ENCODE measurements around the gene SRC. TPM values are rescaled to one million over a fixed set of nuclear protein-coding genes. Genes with fewer than 3 reads are reported as not detected.
A peak's percentile ranks its signal among the peaks of the same experiment; 100 is the strongest.
"Not testable (repeated sequence)": the region's sequence is repeated elsewhere in the genome, so short reads cannot be mapped to it uniquely, and the experiment has no call there.

Gene SRC
- total and polyA plus RNA-seq, 2 donors from 2014 or later: 28.5 to 70.0 TPM

GRCh38 chr20:37369846-37370245, 23.9 kb downstream of the SRC start:
- Histone ChIP-seq H3K4me1 (ENCODE audit: control insufficient read depth in 2 of 3, insufficient read depth in 2 of 3, low read depth in 1 of 3, low read length in 3 of 3) (no peaks in the 10 kb centered on the region), H3K27me3 (ENCODE audit: control insufficient read depth, insufficient read depth, low read length) (no peaks in the 10 kb centered on the region), H3K4me3 (ENCODE audit: low read length in 3 of 3) (no peak overlapping the region), H3K9me3 (ENCODE audit: control insufficient read depth in 2 of 3, insufficient read depth in 1 of 3, low read length in 3 of 3) (no peaks in the 10 kb centered on the region), H3K36me3 (ENCODE audit: control insufficient read depth in 2 of 3, insufficient read depth in 3 of 3, low read length in 3 of 3) (peaks cover 0 to 2% (median 0%) of the 10 kb centered on the region in 3 donors), H3K9ac (ENCODE audit: low read length in 3 of 3) (no peak overlapping the region), H3K27ac (ENCODE audit: low read depth in 2 of 2, low read length in 2 of 2) (no peak overlapping the region)
- FAIRE-seq (no peak), DNase-seq (peak in 1 of 5 donors; percentile 8)
- intact Hi-C loops (cut with DNase I): no loop called here
- no peak for TF ChIP-seq CTCF (IDR thresholded peaks at IDR 0.05; ENCODE audit: borderline replicate concordance, extremely low read depth, insufficient read depth)

GRCh38 chr20:37371845-37372244, 25.9 kb downstream of the SRC start:
- H3K27ac ChIP-seq (ENCODE audit: low read depth in 2 of 2, low read length in 2 of 2); H3K9ac ChIP-seq (ENCODE audit: low read length in 3 of 3); H3K4me1 ChIP-seq (ENCODE audit: control insufficient read depth in 2 of 3, insufficient read depth in 2 of 3, low read depth in 1 of 3, low read length in 3 of 3); FAIRE-seq; H3K4me3 ChIP-seq (ENCODE audit: low read length in 3 of 3); H3K27me3 ChIP-seq (ENCODE audit: control insufficient read depth, insufficient read depth, low read length); intact Hi-C loops (cut with DNase I); H3K36me3 ChIP-seq (ENCODE audit: control insufficient read depth in 2 of 3, insufficient read depth in 3 of 3, low read length in 3 of 3); H3K9me3 ChIP-seq (ENCODE audit: control insufficient read depth in 2 of 3, insufficient read depth in 1 of 3, low read length in 3 of 3): not testable (repeated sequence)
- peak in 1 of 5 donors; percentile 26 for DNase-seq

DNA sequence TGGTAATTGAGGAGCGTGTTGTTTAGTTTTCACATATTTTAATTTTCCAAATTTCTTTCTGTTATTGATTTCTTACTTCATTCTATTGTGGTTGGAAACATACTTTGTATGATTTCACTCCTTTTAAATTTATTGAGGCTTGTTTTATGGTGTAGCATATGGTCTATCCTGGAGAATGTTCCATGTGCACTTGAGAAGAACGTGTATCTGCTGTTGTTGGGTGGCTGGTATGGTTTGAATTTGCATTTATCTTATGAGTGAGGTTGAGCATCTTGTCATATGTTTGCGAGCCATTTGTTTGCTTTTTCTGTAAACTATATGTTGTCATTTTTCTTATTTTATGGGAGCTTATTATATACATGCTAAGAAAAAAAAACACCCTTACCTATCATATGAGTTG, 26.5 kb downstream of the SRC start:
- intact Hi-C loops (cut with DNase I): no loop called here
- Histone ChIP-seq H3K4me3 (ENCODE audit: low read length in 3 of 3) (no peak overlapping the region), H3K4me1 (ENCODE audit: control insufficient read depth in 2 of 3, insufficient read depth in 2 of 3, low read depth in 1 of 3, low read length in 3 of 3) (no peaks in the 10 kb centered on the region), H3K27me3 (ENCODE audit: control insufficient read depth, insufficient read depth, low read length) (no peaks in the 10 kb centered on the region), H3K27ac (ENCODE audit: low read depth in 2 of 2, low read length in 2 of 2) (no peak overlapping the region), H3K36me3 (ENCODE audit: control insufficient read depth in 2 of 3, insufficient read depth in 3 of 3, low read length in 3 of 3) (peaks cover 2 to 8% (median 2%) of the 10 kb centered on the region in 3 donors), H3K9me3 (ENCODE audit: control insufficient read depth in 2 of 3, insufficient read depth in 1 of 3, low read length in 3 of 3) (no peaks in the 10 kb centered on the region), H3K9ac (ENCODE audit: low read length in 3 of 3) (no peak overlapping the region)
- FAIRE-seq (no peak), DNase-seq (no peak)
- no peak for TF ChIP-seq CTCF (IDR thresholded peaks at IDR 0.05; ENCODE audit: borderline replicate concordance, extremely low read depth, insufficient read depth)

- no peak overlapping the region for H3K27ac ChIP-seq (ENCODE audit: low read depth in 2 of 2, low read length in 2 of 2)
- FAIRE-seq (no peak), DNase-seq (peak in 1 of 5 donors; percentile 3)
- H3K4me1 ChIP-seq (ENCODE audit: control insufficient read depth in 2 of 3, insufficient read depth in 2 of 3, low read depth in 1 of 3, low read length in 3 of 3): no peaks in the 10 kb centered on the region
- H3K36me3 ChIP-seq (ENCODE audit: control insufficient read depth in 2 of 3, insufficient read depth in 3 of 3, low read length in 3 of 3): peaks cover 2 to 8% (median 2%) of the 10 kb centered on the region in 3 donors
- H3K4me3 ChIP-seq (ENCODE audit: low read length in 3 of 3): no peak overlapping the region
- H3K9me3 ChIP-seq (ENCODE audit: control insufficient read depth in 2 of 3, insufficient read depth in 1 of 3, low read length in 3 of 3): no peaks in the 10 kb centered on the region
- intact Hi-C loops (cut with DNase I): no loop called here
- H3K27me3 ChIP-seq (ENCODE audit: control insufficient read depth, insufficient read depth, low read length): no peaks in the 10 kb centered on the region
- no peak for TF ChIP-seq CTCF (IDR thresholded peaks at IDR 0.05; ENCODE audit: borderline replicate concordance, extremely low read depth, insufficient read depth)
- H3K9ac ChIP-seq (ENCODE audit: low read length in 3 of 3): no peak overlapping the region
Observed at GRCh38 chr20:37373020-37373598, 27.2 kb downstream of the SRC start.

Measured in kidney (tissue), 14 donors.